ENCODE measurements around the gene FBXL17. TPM values are rescaled to one million over a fixed set of nuclear protein-coding genes. Genes with fewer than 3 reads are reported as not detected.

The FBXL17 gene
- total and polyA plus RNA-seq, 2 of the 4 experiments (the other 2 are of a cell fraction), result 3.9 to 8.1 TPM

DNA sequence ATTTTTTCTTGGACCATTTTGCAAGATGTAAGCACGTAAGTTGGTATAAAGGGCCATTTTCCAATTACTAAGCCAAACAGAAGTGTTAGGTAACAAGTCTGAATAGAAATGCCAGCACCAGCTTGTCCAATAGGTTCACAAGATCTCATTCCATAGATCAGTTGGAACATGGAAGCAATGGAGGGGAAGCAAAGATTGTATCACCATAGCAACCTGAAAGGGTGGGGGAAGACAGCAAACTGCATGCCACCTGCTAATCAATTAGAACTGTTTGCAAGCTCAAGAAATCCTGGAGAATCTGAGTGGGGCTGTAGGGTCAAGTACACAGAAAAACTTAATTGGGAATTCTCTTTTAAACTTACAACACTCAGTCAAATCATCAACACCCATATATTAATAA lies 446.3 kb downstream of the FBXL17 start:
- H2AFZ ChIP-seq (replicated peaks; ENCODE audit: low read length, poor library complexity), result no peak overlapping the region

More for the DNA sequence above, 446.3 kb downstream of the FBXL17 start:
- Histone ChIP-seq H2BK5ac (ENCODE audit: low read depth, low read length, poor library complexity, severe bottlenecking) (no peak overlapping the region), H3K36me3 (ENCODE audit: control insufficient read depth, insufficient read depth, low read length) (no peaks in the 10 kb centered on the region), H3K18ac (ENCODE audit: low read depth, low read length) (no peak overlapping the region), H3K56ac (ENCODE audit: extremely low read depth, insufficient read depth, low read length) (no peak overlapping the region), H2AK9ac (replicated peaks; ENCODE audit: low read depth, low read length, poor library complexity) (no peak overlapping the region), H2BK20ac (ENCODE audit: low read depth, low read length) (no peak overlapping the region), H3K27ac (ENCODE audit: insufficient read depth, low read length) (no peak overlapping the region), H3K4me2 (ENCODE audit: low read depth, low read length) (no peak overlapping the region), H3K14ac (replicated peaks; ENCODE audit: low read depth, low read length) (no peak overlapping the region), H3K4ac (ENCODE audit: low read depth, low read length) (no peak overlapping the region), H2BK15ac (ENCODE audit: low read depth, low read length) (no peak overlapping the region), H4K5ac (ENCODE audit: low read depth, low read length) (no peak overlapping the region), H2AK5ac (ENCODE audit: low read depth, low read length) (no peak overlapping the region), H4K91ac (ENCODE audit: insufficient read depth, low read depth, low read length) (no peak overlapping the region), H3K9me1 (ENCODE audit: insufficient read depth, low read length) (peaks cover 4% of the 10 kb centered on the region), H4K20me1 (ENCODE audit: insufficient read depth, low read length) (no peaks in the 10 kb centered on the region), H3K4me3 (ENCODE audit: insufficient read depth, low read depth, low read length) (no peak overlapping the region), H4K8ac (ENCODE audit: low read depth in 2 of 2, low read length in 2 of 2) (no peak overlapping the region), H3K9ac (ENCODE audit: low read depth, low read length) (no peak overlapping the region), H3K9me3 (ENCODE audit: control insufficient read depth, insufficient read depth, low read length) (no peaks in the 10 kb centered on the region), H3K27me3 (ENCODE audit: control insufficient read depth, insufficient read depth, low read length) (no peaks in the 10 kb centered on the region), H3K23ac (ENCODE audit: low read depth, low read length) (no peak overlapping the region), H3K79me1 (ENCODE audit: low read depth in 1 of 2, low read length in 2 of 2) (no peaks in the 10 kb centered on the region), H2BK120ac (ENCODE audit: low read depth, low read length) (no peak overlapping the region), H3K4me1 (ENCODE audit: control insufficient read depth, insufficient read depth, low read length) (no peaks in the 10 kb centered on the region)
- DNase-seq, result no peak
- TF ChIP-seq FOS (IDR thresholded peaks at IDR 0.05; ENCODE audit: low read depth, low read length) (no peak), RAD21 (IDR thresholded peaks at IDR 0.05; ENCODE audit: low read length) (no peak), MAFK (IDR thresholded peaks at IDR 0.05; ENCODE audit: low read depth, low read length) (no peak), SMC3 (IDR thresholded peaks at IDR 0.05; ENCODE audit: low read depth, low read length) (no peak), RCOR1 (IDR thresholded peaks at IDR 0.05; ENCODE audit: insufficient replicate concordance, low read length) (no peak), MXI1 (IDR thresholded peaks at IDR 0.05; ENCODE audit: borderline replicate concordance, low read depth, low read length) (no peak)
- in situ Hi-C loops (cut with MboI; ENCODE audit: low sequenced_read_pairs) (no loop called here), intact Hi-C loops (cut with micrococcal nuclease) (no loop called here), dilution Hi-C loops (cut with HindIII; ENCODE audit: low sequenced_read_pairs, unreplicated experiment) (no loop called here)
- BruUV-seq (replicated peaks), result no TSS peak
- ATAC-seq (ENCODE audit: low read depth), result no peak
- CTCF ChIA-PET, result no interaction called here
- POLR2A ChIA-PET (ENCODE audit: unreplicated experiment), result no interaction called here
- WGBS, 2 experiments (ENCODE audit: extremely low coverage in 2 of 2, insufficient read length in 1 of 2), result no CpG with 5 or more reads among the region's 1 CpG

All from IMR-90 (cell line).